ENCODE measurements around the gene CNTNAP2. TPM values are rescaled to one million over a fixed set of nuclear protein-coding genes. Genes with fewer than 3 reads are reported as not detected.
A peak's percentile ranks its signal among the peaks of the same experiment; 100 is the strongest.

Gene CNTNAP2
- 1 to 10 TPM in 1 of 2 donors, under 1 TPM in 1; 0.14 to 1.0 TPM for total RNA-seq
- polyA plus RNA-seq = 1 to 10 TPM; 1.3 to 2.3 TPM

DNA sequence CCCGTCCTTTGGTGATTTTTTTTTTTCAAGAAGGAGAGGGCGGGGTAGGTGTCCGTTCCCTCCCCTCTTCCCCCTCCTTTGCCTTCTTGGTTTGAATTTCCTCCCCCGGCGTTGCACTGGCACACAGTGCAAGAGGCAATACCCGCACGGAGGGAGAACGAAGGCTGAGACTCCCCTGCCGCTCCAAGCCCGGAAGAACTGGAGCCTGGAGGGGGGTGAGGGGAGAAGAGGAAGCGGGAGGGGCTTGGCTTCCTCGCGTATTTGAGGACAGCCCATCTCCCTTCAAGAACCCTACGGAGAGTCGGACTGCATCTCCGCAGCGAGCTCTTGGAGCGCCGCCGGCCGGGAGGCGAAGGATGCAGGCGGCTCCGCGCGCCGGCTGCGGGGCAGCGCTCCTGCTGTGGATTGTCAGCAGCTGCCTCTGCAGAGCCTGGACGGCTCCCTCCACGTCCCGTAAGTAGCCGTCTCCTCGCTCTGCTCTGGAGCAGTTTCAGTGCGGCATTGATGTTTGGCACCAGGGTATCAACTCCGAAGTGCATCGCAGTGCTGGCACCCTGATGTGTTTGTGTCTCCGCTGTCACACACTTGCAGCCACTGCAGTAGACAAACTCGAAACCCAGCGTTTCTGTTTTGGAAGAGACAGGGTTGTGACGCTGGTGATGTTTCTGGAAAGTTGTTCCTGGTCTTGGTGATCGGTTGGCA is at the start of gene CNTNAP2:
TSS of gene CNTNAP2 (plus strand) at position 281 of the 702 bp plus-strand sequence. CDS start at position 357, 76 bp downstream.
- no peak within 1 kb of the TSS for H3K27ac ChIP-seq (ENCODE audit: low read depth in 1 of 2, low read length in 2 of 2)
- peaks cover 0 to 11% (median 3%) of the 10 kb centered on the region in 4 donors for H3K27me3 ChIP-seq (ENCODE audit: control insufficient read depth in 4 of 4, insufficient read depth in 4 of 4, low read length in 3 of 4)
- no peak for DNase-seq (ENCODE audit: low spot score)
- H3K4me1 ChIP-seq (ENCODE audit: control insufficient read depth in 4 of 4, insufficient read depth in 4 of 4, low read length in 3 of 4) = peaks cover 4 to 11% (median 8%) of the 10 kb centered on the region in 4 donors
- H3K9me3 ChIP-seq (ENCODE audit: control insufficient read depth in 4 of 4, low read length in 3 of 4) = no peaks in the 10 kb centered on the region
- WGBS = 4% methylated on average over 42 of the region's 42 CpGs
- TF ChIP-seq, protein P1, sequence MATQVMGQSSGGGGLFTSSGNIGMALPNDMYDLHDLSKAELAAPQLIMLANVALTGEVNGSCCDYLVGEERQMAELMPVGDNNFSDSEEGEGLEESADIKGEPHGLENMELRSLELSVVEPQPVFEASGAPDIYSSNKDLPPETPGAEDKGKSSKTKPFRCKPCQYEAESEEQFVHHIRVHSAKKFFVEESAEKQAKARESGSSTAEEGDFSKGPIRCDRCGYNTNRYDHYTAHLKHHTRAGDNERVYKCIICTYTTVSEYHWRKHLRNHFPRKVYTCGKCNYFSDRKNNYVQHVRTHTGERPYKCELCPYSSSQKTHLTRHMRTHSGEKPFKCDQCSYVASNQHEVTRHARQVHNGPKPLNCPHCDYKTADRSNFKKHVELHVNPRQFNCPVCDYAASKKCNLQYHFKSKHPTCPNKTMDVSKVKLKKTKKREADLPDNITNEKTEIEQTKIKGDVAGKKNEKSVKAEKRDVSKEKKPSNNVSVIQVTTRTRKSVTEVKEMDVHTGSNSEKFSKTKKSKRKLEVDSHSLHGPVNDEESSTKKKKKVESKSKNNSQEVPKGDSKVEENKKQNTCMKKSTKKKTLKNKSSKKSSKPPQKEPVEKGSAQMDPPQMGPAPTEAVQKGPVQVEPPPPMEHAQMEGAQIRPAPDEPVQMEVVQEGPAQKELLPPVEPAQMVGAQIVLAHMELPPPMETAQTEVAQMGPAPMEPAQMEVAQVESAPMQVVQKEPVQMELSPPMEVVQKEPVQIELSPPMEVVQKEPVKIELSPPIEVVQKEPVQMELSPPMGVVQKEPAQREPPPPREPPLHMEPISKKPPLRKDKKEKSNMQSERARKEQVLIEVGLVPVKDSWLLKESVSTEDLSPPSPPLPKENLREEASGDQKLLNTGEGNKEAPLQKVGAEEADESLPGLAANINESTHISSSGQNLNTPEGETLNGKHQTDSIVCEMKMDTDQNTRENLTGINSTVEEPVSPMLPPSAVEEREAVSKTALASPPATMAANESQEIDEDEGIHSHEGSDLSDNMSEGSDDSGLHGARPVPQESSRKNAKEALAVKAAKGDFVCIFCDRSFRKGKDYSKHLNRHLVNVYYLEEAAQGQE (IDR thresholded peaks at IDR 0.05) = no peak
- no peak for TF ChIP-seq HNF4A (conservative IDR thresholded peaks at IDR 0.05)
- TF ChIP-seq GABPA (IDR thresholded peaks at IDR 0.05 in 1 of 2, conservative IDR thresholded peaks at IDR 0.05 in 1 of 2) = no peak
- no peak for TF ChIP-seq SP1 (IDR thresholded peaks at IDR 0.05)
- no peak for TF ChIP-seq RAD21 (IDR thresholded peaks at IDR 0.05)
- TF ChIP-seq, protein P2, sequence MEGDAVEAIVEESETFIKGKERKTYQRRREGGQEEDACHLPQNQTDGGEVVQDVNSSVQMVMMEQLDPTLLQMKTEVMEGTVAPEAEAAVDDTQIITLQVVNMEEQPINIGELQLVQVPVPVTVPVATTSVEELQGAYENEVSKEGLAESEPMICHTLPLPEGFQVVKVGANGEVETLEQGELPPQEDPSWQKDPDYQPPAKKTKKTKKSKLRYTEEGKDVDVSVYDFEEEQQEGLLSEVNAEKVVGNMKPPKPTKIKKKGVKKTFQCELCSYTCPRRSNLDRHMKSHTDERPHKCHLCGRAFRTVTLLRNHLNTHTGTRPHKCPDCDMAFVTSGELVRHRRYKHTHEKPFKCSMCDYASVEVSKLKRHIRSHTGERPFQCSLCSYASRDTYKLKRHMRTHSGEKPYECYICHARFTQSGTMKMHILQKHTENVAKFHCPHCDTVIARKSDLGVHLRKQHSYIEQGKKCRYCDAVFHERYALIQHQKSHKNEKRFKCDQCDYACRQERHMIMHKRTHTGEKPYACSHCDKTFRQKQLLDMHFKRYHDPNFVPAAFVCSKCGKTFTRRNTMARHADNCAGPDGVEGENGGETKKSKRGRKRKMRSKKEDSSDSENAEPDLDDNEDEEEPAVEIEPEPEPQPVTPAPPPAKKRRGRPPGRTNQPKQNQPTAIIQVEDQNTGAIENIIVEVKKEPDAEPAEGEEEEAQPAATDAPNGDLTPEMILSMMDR (IDR thresholded peaks at IDR 0.05; ENCODE audit: low read depth, low read length, missing input control) = no peak
- no peak for TF ChIP-seq NR2F2 (IDR thresholded peaks at IDR 0.05)
- TF ChIP-seq YY1 (IDR thresholded peaks at IDR 0.05) = no peak
- no peak for TF ChIP-seq EGR1 (IDR thresholded peaks at IDR 0.05; ENCODE audit: low read depth in 2 of 2)
- TF ChIP-seq, protein P3, sequence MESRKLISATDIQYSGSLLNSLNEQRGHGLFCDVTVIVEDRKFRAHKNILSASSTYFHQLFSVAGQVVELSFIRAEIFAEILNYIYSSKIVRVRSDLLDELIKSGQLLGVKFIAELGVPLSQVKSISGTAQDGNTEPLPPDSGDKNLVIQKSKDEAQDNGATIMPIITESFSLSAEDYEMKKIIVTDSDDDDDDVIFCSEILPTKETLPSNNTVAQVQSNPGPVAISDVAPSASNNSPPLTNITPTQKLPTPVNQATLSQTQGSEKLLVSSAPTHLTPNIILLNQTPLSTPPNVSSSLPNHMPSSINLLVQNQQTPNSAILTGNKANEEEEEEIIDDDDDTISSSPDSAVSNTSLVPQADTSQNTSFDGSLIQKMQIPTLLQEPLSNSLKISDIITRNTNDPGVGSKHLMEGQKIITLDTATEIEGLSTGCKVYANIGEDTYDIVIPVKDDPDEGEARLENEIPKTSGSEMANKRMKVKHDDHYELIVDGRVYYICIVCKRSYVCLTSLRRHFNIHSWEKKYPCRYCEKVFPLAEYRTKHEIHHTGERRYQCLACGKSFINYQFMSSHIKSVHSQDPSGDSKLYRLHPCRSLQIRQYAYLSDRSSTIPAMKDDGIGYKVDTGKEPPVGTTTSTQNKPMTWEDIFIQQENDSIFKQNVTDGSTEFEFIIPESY (IDR thresholded peaks at IDR 0.05) = no peak
- no peak for TF ChIP-seq RXRA (IDR thresholded peaks at IDR 0.05)
- no peak for TF ChIP-seq FOXA2 (IDR thresholded peaks at IDR 0.05)
- TF ChIP-seq TAF1 (conservative IDR thresholded peaks at IDR 0.05) = no peak
- TF ChIP-seq, protein P4, sequence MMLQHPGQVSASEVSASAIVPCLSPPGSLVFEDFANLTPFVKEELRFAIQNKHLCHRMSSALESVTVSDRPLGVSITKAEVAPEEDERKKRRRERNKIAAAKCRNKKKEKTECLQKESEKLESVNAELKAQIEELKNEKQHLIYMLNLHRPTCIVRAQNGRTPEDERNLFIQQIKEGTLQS (IDR thresholded peaks at IDR 0.05) = no peak
- no peak for TF ChIP-seq HNF4G (IDR thresholded peaks at IDR 0.05)
- no peak for TF ChIP-seq FOXA1 (IDR thresholded peaks at IDR 0.05)
- no peaks in the 10 kb centered on the region for H3K36me3 ChIP-seq (ENCODE audit: control insufficient read depth in 4 of 4, insufficient read depth in 3 of 4, low read depth in 1 of 4, low read length in 3 of 4)
- H3K4me3 ChIP-seq (ENCODE audit: low read depth in 1 of 3, low read length in 3 of 3) = peak within 1 kb of the TSS in 2 of 3 donors; percentile 28 to 42
- no peak within 1 kb of the TSS for H3K9ac ChIP-seq (ENCODE audit: low read depth in 1 of 2, low read length in 2 of 2)
